Progenitor cell of endocrine pancreas (in vitro differentiated cells): ENCODE measurements around the gene TNNC1. TPM values are rescaled to one million over a fixed set of nuclear protein-coding genes. Genes with fewer than 3 reads are reported as not detected.

Experiments used
- DNase-seq: peaks from one replicate; pipeline ENCODE4 v3.0.0; 2021; ENCODE audit warnings: low spot score; ENCODE audit not compliant: unreplicated experiment
- H3K27ac Mint-ChIP-seq: 2 replicates; pipeline ENCODE4 v1.8.0; 2021; ENCODE audit warnings: mild to moderate bottlenecking, moderate library complexity, mixed read lengths
- H3K27me3 Mint-ChIP-seq: 2 replicates; pipeline ENCODE4 v1.8.0; 2021; ENCODE audit warnings: mixed read lengths
- H3K36me3 Mint-ChIP-seq: 2 replicates; pipeline ENCODE4 v1.8.0; 2022; ENCODE audit warnings: mixed read lengths; ENCODE audit not compliant: insufficient read depth
- H3K4me1 Mint-ChIP-seq: 2 replicates; pipeline ENCODE4 v1.8.0; 2021; ENCODE audit warnings: low read depth, mixed read lengths
- H3K4me3 Mint-ChIP-seq: 2 replicates; pipeline ENCODE4 v1.8.0; 2021; ENCODE audit warnings: low read depth, mild to moderate bottlenecking, moderate library complexity, mixed read lengths
- H3K9me3 Mint-ChIP-seq: 2 replicates; pipeline ENCODE4 v1.8.0; 2021; ENCODE audit warnings: low read depth, mixed read lengths
- CTCF ChIP-seq: fragments of 200-600 bp; sonication (generic); IDR thresholded peaks from one replicate; pipeline ENCODE4 v1.5.0; 2021; ENCODE audit warnings: antibody characterized with exemption, mild to moderate bottlenecking; ENCODE audit not compliant: unreplicated experiment
- total RNA-seq: library from RNA; stranded (reverse); gene quantifications from 2 replicates; pipeline ENCODE4 v1.2.1, GENCODE V29; 2021

Gene TNNC1
- total RNA-seq, 1 donor from 2014 or later, result 3.3 TPM

DNA sequence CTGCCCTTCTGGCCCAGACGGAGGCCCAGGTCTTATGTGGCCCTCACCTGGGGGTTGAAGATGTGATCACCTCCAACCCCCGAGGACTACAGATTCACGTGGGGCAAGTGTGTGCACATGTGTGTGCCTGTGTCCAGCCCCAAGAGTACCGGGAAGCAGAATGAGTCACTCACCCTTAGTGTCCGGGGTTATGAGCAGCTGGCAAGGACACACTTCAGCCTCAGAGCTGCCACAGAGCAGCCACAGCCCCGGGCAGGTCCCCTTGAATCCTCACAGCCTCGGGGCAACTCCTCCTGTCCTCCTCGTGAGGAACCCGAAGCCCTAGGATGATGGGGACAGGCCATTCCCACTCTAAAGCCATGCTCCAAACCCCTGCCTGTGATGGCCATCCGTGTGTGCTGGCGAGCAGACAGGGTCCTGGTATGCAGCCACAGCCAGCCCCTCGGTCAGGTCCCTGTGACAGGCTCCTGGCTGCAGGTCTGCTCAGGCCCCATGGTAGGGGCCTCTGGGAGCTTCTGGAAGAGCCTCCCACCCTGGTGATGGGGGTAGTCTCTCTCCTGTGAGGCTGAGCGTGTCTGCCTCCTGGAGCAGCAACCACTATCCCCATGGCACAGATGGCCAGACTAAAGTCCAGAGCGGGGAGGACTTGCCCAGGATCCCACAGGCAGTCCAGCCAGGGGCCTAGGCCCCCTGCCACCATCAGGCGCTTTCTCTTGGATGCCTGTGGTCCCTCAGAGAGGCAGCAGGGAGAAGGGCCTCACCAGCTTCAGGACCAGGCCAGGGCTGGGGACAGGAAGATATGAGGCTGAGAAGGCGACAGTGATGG is 42.1 kb upstream of the TNNC1 start:
- no peak overlapping the region for H3K4me3 Mint-ChIP-seq
- no peak for TF ChIP-seq CTCF
- H3K9me3 Mint-ChIP-seq, result no peaks in the 10 kb centered on the region
- H3K27ac Mint-ChIP-seq, result no peak overlapping the region
- peaks cover 1% of the 10 kb centered on the region for H3K36me3 Mint-ChIP-seq
- H3K27me3 Mint-ChIP-seq, result no peaks in the 10 kb centered on the region
- no peak for DNase-seq
- H3K4me1 Mint-ChIP-seq, result peaks cover 2% of the 10 kb centered on the region

DNA sequence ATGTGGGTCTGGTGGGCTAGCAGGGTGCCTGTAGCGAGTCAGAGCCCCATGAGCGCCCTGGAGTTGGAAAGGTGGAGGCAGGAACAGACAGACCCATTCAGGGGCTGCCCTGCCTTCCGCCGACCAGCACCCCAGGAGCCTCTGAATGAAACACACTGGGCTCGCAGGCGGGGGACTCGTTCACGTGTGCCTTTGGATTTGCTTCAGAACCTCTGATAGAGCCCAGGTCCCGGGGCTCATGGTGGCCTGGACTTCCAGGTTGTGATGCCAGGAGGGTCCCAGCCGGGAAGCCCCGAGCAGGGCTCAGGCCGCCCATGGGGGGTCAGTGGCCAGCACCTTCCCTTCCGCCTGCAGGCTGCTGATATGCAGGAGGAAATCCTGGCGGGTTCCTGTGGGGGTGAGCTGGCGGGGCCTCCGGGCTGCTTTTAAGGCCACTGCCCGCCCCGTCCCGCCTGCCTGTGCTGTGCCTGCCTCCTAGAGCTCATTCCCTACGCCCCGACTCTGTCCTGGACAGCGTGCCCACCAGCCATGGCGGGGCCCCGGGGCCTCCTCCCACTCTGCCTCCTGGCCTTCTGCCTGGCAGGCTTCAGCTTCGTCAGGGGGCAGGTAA is 41.1 kb upstream of the TNNC1 start, which contains the start of gene STAB1:
Gene STAB1 (plus strand): TSS at position 453 of the 610 bp plus-strand sequence. CDS start 76 bp downstream, at position 529.
- peaks cover 2% of the 10 kb centered on the region for H3K4me1 Mint-ChIP-seq
- no peaks in the 10 kb centered on the region for H3K27me3 Mint-ChIP-seq
- H3K4me3 Mint-ChIP-seq, result no peak within 1 kb of the TSS
- no peaks in the 10 kb centered on the region for H3K9me3 Mint-ChIP-seq
- no peak for DNase-seq
- H3K36me3 Mint-ChIP-seq, result peaks cover 1% of the 10 kb centered on the region
- peak within 1 kb of the TSS; percentile 93 for H3K27ac Mint-ChIP-seq
- TF ChIP-seq CTCF, result no peak

DNA sequence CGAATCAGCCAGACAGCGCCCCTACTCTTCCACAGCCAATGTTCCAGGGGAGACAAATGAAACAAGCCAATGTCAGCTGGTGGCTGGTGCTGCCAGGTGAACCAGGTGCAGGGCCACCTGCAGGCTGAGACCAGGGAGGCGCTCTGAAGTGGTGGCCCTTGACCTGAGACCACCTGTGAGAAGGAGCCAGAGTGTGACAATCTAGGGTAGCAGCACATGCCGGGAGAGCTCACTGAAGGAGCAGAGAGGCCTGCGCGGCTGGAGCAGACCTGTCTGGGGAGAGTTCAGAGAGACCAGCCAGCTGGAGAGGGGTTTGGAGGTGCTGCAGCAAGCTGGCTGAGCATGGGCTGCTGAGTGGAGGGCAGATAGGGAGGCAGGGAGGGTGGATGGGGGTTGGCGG is 40.6 kb upstream of the TNNC1 start:
- Mint-ChIP-seq H3K4me3 (no peak overlapping the region), H3K9me3 (no peaks in the 10 kb centered on the region)
- peak; percentile 10 for TF ChIP-seq CTCF

GRCh38 chr3:52493232-52494017 is 39.6 kb upstream of the TNNC1 start:
- no peak overlapping the region for H3K27ac Mint-ChIP-seq
- H3K4me3 Mint-ChIP-seq, result no peak overlapping the region
- H3K36me3 Mint-ChIP-seq, result peaks cover 1% of the 10 kb centered on the region
- H3K4me1 Mint-ChIP-seq, result peaks cover 2% of the 10 kb centered on the region
- no peaks in the 10 kb centered on the region for H3K27me3 Mint-ChIP-seq
- TF ChIP-seq CTCF, result no peak
- no peaks in the 10 kb centered on the region for H3K9me3 Mint-ChIP-seq
- no peak for DNase-seq

More for the DNA sequence above, 40.6 kb upstream of the TNNC1 start:
- DNase-seq, result no peak
- Mint-ChIP-seq H3K27me3 (no peaks in the 10 kb centered on the region), H3K27ac (peak overlapping the region; percentile 93), H3K36me3 (peaks cover 1% of the 10 kb centered on the region), H3K4me1 (peaks cover 2% of the 10 kb centered on the region)

DNA sequence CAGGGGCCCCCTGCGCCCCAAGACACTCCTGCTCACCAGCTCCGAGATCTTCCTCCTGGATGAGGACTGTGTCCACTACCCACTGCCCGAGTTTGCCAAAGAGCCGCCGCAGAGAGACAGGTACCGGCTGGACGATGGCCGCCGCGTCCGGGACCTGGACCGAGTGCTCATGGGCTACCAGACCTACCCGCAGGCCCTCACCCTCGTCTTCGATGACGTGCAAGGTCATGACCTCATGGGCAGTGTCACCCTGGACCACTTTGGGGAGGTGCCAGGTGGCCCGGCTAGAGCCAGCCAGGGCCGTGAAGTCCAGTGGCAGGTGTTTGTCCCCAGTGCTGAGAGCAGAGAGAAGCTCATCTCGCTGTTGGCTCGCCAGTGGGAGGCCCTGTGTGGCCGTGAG is 38.2 kb upstream of the TNNC1 start:
- no peak overlapping the region for H3K4me3 Mint-ChIP-seq
- no peaks in the 10 kb centered on the region for H3K27me3 Mint-ChIP-seq
- H3K9me3 Mint-ChIP-seq, result no peaks in the 10 kb centered on the region
- H3K27ac Mint-ChIP-seq, result no peak overlapping the region
- no peak for DNase-seq
- peaks cover 2% of the 10 kb centered on the region for H3K4me1 Mint-ChIP-seq
- peaks cover 4% of the 10 kb centered on the region for H3K36me3 Mint-ChIP-seq
- no peak for TF ChIP-seq CTCF
